ENCODE data around the gene EPHB3.
A peak's percentile ranks its signal among the peaks of the same experiment; 100 is the strongest.

Gene EPHB3

DNA sequence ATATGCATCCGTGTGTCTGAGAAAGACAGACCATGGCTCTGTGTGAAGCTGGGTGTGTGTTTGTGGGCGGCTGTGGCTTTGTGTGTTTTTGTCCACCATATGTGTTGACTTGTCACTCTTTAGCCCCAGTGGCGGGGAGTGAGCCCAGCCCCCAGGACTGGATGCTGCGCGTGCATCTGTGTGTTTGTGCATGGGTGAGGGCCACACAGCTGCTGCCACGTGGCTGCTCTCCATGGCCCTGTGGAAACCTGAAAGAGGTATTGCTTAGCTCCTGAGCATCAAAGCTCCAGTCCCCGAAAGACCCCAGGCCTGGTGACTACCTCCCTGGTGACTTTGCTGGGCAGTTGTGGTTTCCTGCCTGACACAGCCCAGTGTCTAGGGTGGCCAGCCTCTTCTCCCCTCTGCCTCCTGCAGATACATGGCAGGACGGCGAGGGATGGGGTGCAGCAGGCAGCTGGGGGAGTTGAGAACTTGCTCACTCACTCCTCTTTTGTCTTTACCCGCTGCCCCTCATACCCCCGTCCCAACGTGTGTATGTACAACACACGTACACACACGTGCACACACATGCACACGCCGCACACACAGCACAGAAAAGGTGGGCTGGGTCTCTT, 6.5 kb downstream of the EPHB3 start:
- TF ChIP-seq, protein P1, sequence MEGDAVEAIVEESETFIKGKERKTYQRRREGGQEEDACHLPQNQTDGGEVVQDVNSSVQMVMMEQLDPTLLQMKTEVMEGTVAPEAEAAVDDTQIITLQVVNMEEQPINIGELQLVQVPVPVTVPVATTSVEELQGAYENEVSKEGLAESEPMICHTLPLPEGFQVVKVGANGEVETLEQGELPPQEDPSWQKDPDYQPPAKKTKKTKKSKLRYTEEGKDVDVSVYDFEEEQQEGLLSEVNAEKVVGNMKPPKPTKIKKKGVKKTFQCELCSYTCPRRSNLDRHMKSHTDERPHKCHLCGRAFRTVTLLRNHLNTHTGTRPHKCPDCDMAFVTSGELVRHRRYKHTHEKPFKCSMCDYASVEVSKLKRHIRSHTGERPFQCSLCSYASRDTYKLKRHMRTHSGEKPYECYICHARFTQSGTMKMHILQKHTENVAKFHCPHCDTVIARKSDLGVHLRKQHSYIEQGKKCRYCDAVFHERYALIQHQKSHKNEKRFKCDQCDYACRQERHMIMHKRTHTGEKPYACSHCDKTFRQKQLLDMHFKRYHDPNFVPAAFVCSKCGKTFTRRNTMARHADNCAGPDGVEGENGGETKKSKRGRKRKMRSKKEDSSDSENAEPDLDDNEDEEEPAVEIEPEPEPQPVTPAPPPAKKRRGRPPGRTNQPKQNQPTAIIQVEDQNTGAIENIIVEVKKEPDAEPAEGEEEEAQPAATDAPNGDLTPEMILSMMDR (IDR thresholded peaks at IDR 0.05; ENCODE audit: control insufficient read depth, insufficient read depth, low read depth, low read length, missing control alignments): no peak
- DNase-seq (ENCODE audit: low read depth): no peak
- peak overlapping the region; percentile 49; the same call in 1 of the 2 replicates for H3K4me3 ChIP-seq (ENCODE audit: control insufficient read depth, low read depth, low read length)

DNA sequence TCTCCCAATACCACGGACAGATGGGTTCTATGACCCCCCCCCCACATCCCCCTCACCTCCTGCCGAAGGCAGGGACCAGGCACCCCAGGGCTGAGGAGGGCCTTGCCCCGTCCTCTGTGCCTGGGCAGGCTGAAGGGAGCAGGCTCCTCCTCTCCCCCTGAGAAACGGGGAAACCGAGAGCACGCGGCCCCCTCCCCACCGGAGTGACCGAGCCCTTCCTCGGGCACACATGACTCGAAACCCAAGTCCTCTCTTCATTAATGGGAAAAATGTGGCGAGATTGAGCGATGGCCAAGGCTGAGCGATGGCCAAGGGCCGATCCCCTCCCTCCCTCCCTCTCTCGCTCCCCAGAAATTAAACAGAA, 7.0 kb downstream of the EPHB3 start:
- TF ChIP-seq, protein P1 (IDR thresholded peaks at IDR 0.05; ENCODE audit: control insufficient read depth, insufficient read depth, low read depth, low read length, missing control alignments): no peak
- DNase-seq (ENCODE audit: low read depth): no peak
- H3K4me3 ChIP-seq (ENCODE audit: control insufficient read depth, low read depth, low read length): peak overlapping the region; percentile 49

DNA sequence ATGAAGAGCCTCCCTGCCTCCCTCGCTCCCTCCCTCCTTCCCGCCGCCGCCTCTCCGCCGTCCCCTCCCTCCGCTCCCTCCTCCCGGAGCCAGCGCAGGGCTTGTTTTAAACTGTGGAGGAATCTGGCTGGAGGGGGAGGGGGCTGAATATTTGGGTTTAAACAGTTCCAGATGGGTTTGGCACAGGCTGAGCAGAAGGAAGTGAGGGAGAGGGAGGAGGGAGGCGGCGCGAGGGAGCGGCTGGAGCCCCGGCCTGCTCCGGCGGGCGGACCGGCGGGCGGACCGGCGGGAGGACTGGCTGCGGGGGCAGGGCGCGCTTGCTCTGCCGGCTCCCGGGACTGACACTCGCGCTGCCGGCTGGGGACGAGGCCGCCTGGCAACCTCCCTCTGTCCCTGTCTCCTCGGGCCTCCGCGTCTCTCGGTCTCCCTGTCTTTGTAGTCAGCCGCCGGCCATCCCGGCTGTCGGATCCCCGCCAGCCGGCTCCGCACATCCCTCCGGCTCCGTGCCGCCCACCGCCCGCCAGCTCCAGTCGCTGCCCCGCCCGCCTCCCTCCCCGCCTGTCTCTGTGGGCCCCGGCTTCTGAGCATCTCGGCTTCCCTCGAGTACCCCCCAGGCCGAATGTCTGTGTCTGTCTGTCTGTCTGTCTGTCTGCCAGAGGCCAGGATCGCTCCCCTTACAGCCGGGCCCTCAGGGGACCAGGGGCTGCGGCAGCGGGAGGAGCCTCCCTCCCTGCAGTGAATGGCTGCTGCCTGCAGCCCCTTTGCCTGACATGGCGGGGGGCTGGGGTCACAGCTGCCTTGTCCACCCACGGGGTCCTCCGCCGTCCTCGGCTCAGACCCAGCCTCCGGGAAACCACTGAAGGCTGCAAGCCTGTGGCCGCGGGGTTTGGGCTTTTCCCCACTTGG, 7.6 kb downstream of the EPHB3 start:
- DNase-seq (ENCODE audit: low read depth): peak; percentile 94
- H3K4me3 ChIP-seq (ENCODE audit: control insufficient read depth, low read depth, low read length): peak overlapping the region; percentile 49
- TF ChIP-seq, protein P1 (IDR thresholded peaks at IDR 0.05; ENCODE audit: control insufficient read depth, insufficient read depth, low read depth, low read length, missing control alignments): no peak

DNA sequence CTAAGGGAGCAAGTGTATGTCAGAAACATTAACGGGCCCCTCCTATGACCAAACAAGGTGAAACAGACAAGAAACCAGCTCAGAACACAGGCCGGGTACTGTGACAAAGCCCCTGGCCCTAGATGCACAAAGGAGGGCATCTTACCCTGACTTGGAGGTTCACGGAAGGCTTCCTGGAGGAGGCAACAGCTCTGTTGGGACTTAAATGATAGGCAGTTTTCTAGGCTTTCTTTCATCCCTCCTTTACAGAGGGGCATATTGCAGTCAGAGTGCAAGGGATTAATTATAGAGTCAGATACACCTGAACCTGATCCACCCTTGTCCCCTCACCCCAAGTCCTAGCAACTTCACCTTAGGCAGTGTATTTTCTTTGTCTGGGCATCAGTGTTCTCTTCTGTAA, 8.4 kb downstream of the EPHB3 start:
- TF ChIP-seq, protein P1 (IDR thresholded peaks at IDR 0.05; ENCODE audit: control insufficient read depth, insufficient read depth, low read depth, low read length, missing control alignments): no peak
- H3K4me3 ChIP-seq (ENCODE audit: control insufficient read depth, low read depth, low read length): no peak overlapping the region
- no peak for DNase-seq (ENCODE audit: low read depth)

DNA sequence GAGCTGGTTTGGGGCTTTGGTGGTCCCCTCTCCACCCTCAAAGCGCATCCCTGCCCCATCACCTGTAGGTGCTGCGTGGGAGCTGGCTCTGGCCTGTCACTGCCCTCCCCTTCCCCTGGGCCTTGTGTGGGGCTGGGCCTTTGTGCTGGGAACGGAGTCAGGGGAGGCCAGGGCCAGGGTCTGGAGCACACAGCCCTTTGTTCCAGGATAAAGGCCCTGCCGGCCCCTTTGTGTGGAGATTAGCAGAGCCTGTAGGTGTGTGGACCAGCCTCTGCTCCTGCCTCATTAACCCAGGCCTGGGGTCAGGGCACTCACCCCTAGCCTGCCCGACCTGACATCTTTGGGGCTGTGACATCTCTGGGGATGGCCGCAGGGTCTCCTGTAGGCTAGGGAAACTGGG, 8.9 kb downstream of the EPHB3 start:
- no peak overlapping the region for H3K4me3 ChIP-seq (ENCODE audit: control insufficient read depth, low read depth, low read length)
- no peak for DNase-seq (ENCODE audit: low read depth)
- TF ChIP-seq, protein P1 (IDR thresholded peaks at IDR 0.05; ENCODE audit: control insufficient read depth, insufficient read depth, low read depth, low read length, missing control alignments): no peak

DNA sequence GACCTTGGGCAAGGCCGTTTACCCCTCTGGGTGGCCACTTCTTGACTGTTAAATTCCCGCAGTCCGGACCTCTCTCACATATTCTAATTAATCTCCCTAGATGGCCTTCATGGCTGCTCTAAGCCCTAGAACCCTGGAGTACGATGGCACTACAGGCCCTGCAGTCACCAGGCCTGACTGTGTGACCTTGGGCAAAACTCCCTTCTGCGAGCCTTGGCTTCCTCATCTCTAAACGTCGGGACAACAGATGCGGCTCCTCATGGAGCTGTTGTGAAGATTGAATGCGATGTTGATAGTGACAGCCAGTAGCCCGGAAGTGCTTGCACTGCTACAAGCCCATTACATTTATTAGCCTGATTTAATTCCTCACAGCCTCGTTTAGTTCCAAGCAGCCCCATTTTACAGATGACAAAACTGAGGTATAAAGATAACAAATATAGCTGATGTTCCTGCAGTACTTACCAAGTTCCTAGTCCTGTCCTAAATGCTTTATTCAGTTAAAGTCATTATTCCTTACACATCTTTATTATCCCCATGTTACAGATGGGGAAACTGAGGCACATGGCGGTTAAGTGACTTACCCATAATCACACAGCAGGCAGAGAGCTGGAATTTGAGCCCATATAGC, 10.3 kb downstream of the EPHB3 start:
- no peak overlapping the region for H3K4me3 ChIP-seq (ENCODE audit: control insufficient read depth, low read depth, low read length)
- DNase-seq (ENCODE audit: low read depth): no peak
- TF ChIP-seq, protein P1 (IDR thresholded peaks at IDR 0.05; ENCODE audit: control insufficient read depth, insufficient read depth, low read depth, low read length, missing control alignments): no peak

All from AG09309 (cell line).